SH-SY5Y (cell line): ENCODE data around the gene MPC2.

ENCODE experiments used
- GATA2 ChIP-seq: IDR thresholded peaks from 2 replicates; pipeline ENCODE4 v1.6.1; 2011; ENCODE audit warnings: mild to moderate bottlenecking, low read depth, low read length
- GATA3 ChIP-seq: IDR thresholded peaks from 2 replicates; pipeline ENCODE4 v1.6.1; 2011; ENCODE audit warnings: low read depth, mild to moderate bottlenecking, low read length, moderate library complexity

- TF ChIP-seq GATA3: no peak
- TF ChIP-seq GATA2: no peak
Measured at GRCh38 chr1:167928457-167928852, 8.4 kb downstream of the MPC2 start.
